HG03342 (cell line): Measurements from ENCODE around the gene EIF4B.

ENCODE experiments used
- ATAC-seq: cut with Tn5 transposase; IDR thresholded peaks from one replicate; pipeline ENCODE4 v1.9.1; 2021; ENCODE audit warnings: mild to moderate bottlenecking, moderate library complexity; ENCODE audit not compliant: unreplicated experiment

The EIF4B gene

GRCh38 chr12:53056901-53057300 is 50.6 kb downstream of the EIF4B start:
- no peak for ATAC-seq

- ATAC-seq = no peak
These were observed 51.7 kb downstream of the EIF4B start for GRCh38 chr12:53057816-53058500.

- no peak for ATAC-seq
These were observed 52.6 kb downstream of the EIF4B start for GRCh38 chr12:53058674-53059433.

GRCh38 chr12:53059434-53060063 is 53.3 kb downstream of the EIF4B start:
- ATAC-seq = no peak

GRCh38 chr12:53060064-53060720 is 53.9 kb downstream of the EIF4B start:
- no peak for ATAC-seq

GRCh38 chr12:53060721-53061276 is 54.5 kb downstream of the EIF4B start:
- ATAC-seq = no peak

GRCh38 chr12:53061404-53062010 is 55.3 kb downstream of the EIF4B start:
- ATAC-seq = no peak

GRCh38 chr12:53062011-53062961 is 56.0 kb downstream of the EIF4B start:
- ATAC-seq = no peak

- ATAC-seq = no peak
These were observed 56.9 kb downstream of the EIF4B start for GRCh38 chr12:53062977-53063707.

- no peak for ATAC-seq
These were observed 57.7 kb downstream of the EIF4B start for GRCh38 chr12:53063708-53064612.

GRCh38 chr12:53064613-53065436 is 58.6 kb downstream of the EIF4B start:
- no peak for ATAC-seq

GRCh38 chr12:53065470-53065869 is 59.2 kb downstream of the EIF4B start:
- no peak for ATAC-seq

GRCh38 chr12:53065975-53066931 is 60.0 kb downstream of the EIF4B start:
- no peak for ATAC-seq

- ATAC-seq = no peak
These were observed 61.1 kb downstream of the EIF4B start for GRCh38 chr12:53067074-53067992.
